GM12892 (cell line): ENCODE data around the gene SECTM1.

ENCODE experiments used
- POLR2AphosphoS5 ChIP-seq: IDR thresholded peaks from 2 replicates; pipeline ENCODE4 v1.6.1; 2011; ENCODE audit warnings: low read depth, low read length, control low read depth
- TAF1 ChIP-seq: IDR thresholded peaks from 2 replicates; pipeline ENCODE4 v1.6.1; 2011; ENCODE audit warnings: low read depth, mild to moderate bottlenecking, control low read depth, low read length, borderline replicate concordance

GRCh38 chr17:82327289-82327688, 6.3 kb downstream of the SECTM1 start:
- no peak for TF ChIP-seq POLR2AphosphoS5
- no peak for TF ChIP-seq TAF1
